WTC11 (cell line): Measurements from ENCODE around the gene NUDCD3. TPM values are rescaled to one million over a fixed set of nuclear protein-coding genes. Genes with fewer than 3 reads are reported as not detected.

Experiments used
- ATAC-seq: fragments of 200-7000 bp; cut with Tn5 transposase; 2 replicates; pipeline ENCODE4 v1.10.0; 2021; ENCODE audit warnings: mild to moderate bottlenecking, moderate library complexity
- CTCF ChIA-PET: fragments of 300-600 bp; sonication (Branson Sonifier 250); formaldehyde crosslinking; loops from one replicate; lab custom pipeline; 2021; ENCODE audit warnings: antibody characterized with exemption; lab: Charles Lee
- POLR2A ChIA-PET: fragments of 350-600 bp; sonication (Branson Sonifier 250); formaldehyde crosslinking; loops from one replicate; lab custom pipeline; 2021; ENCODE audit warnings: antibody characterized with exemption; lab: Charles Lee
- DNase-seq: peaks from one replicate; pipeline ENCODE4 v3.0.0; 2021; ENCODE audit warnings: low spot score
- H3K27ac Mint-ChIP-seq: 2 replicates; pipeline ENCODE4 v1.8.0; 2021; ENCODE audit warnings: mixed read lengths
- H3K27me3 Mint-ChIP-seq: 2 replicates; pipeline ENCODE4 v1.8.0; 2021; ENCODE audit warnings: low read depth, mild to moderate bottlenecking, moderate library complexity, mixed read lengths
- H3K36me3 Mint-ChIP-seq: 2 replicates; pipeline ENCODE4 v1.8.0; 2021; ENCODE audit warnings: mixed read lengths
- H3K4me1 Mint-ChIP-seq: 2 replicates; pipeline ENCODE4 v1.8.0; 2022; ENCODE audit warnings: mixed read lengths
- H3K4me3 Mint-ChIP-seq: 2 replicates; pipeline ENCODE4 v1.8.0; 2021; ENCODE audit warnings: mild to moderate bottlenecking, moderate library complexity, mixed read lengths
- H3K9me3 Mint-ChIP-seq: 2 replicates; pipeline ENCODE4 v1.8.0; 2021; ENCODE audit warnings: mixed read lengths
- HMGA2 ChIP-seq: fragments of 250-450 bp; sonication (Bioruptor Pico); IDR thresholded peaks from 2 replicates; pipeline ENCODE4 v1.4.0; 2021; ENCODE audit warnings: mild to moderate bottlenecking, moderate library complexity
- NR1H2 ChIP-seq: sonication (generic); formaldehyde crosslinking; IDR thresholded peaks from 2 replicates; pipeline ENCODE4 v1.9.0; 2021; ENCODE audit warnings: mild to moderate bottlenecking, moderate library complexity, missing genetic modification reagents
- SMAD4 ChIP-seq: sonication (generic); formaldehyde crosslinking; IDR thresholded peaks from 2 replicates; pipeline ENCODE4 v1.8.0; 2022; ENCODE audit warnings: mild to moderate bottlenecking, missing genetic modification reagents
- ZBTB21 ChIP-seq: sonication (generic); formaldehyde crosslinking; IDR thresholded peaks from 2 replicates; pipeline ENCODE4 v1.8.1; 2023; ENCODE audit warnings: mild to moderate bottlenecking, missing genetic modification reagents, borderline replicate concordance
- ZNF396 ChIP-seq: fragments of 250-450 bp; sonication (Bioruptor Pico); IDR thresholded peaks from 2 replicates; pipeline ENCODE4 v1.8.0; 2021; ENCODE audit warnings: mild to moderate bottlenecking, moderate library complexity, borderline replicate concordance
- ZNF416 ChIP-seq: fragments of 250-450 bp; sonication (Bioruptor Pico); IDR thresholded peaks from 2 replicates; pipeline ENCODE4 v1.9.0; 2021; ENCODE audit warnings: mild to moderate bottlenecking, inconsistent platforms
- total RNA-seq: library from RNA; stranded (reverse); gene quantifications from 3 replicates; pipeline ENCODE4 v1.2.3, GENCODE V29; 2021
- TF ChIP-seq, protein P1 (sequence below): sonication (generic); formaldehyde crosslinking; IDR thresholded peaks from 2 replicates; pipeline ENCODE4 v1.8.0; 2022; ENCODE audit warnings: mild to moderate bottlenecking, missing genetic modification reagents
- TF ChIP-seq, protein P2 (sequence below): sonication (generic); formaldehyde crosslinking; IDR thresholded peaks from 2 replicates; pipeline ENCODE4 v1.8.1; 2022; ENCODE audit warnings: low read depth, mild to moderate bottlenecking, moderate library complexity, missing genetic modification reagents, borderline replicate concordance
- TF ChIP-seq, protein P3 (sequence below): sonication (generic); formaldehyde crosslinking; IDR thresholded peaks from 2 replicates; pipeline ENCODE4 v1.8.0; 2023; ENCODE audit warnings: missing genetic modification reagents, mild to moderate bottlenecking, borderline replicate concordance
- TF ChIP-seq, protein P4 (sequence below): sonication (generic); formaldehyde crosslinking; IDR thresholded peaks from 2 replicates; pipeline ENCODE4 v1.8.1; 2023; ENCODE audit warnings: mild to moderate bottlenecking, missing genetic modification reagents
- TF ChIP-seq, protein P5 (sequence below): sonication (generic); formaldehyde crosslinking; conservative IDR thresholded peaks from 2 replicates; pipeline ENCODE4 v1.8.1; 2023; ENCODE audit warnings: mild to moderate bottlenecking, low read depth, missing genetic modification reagents, moderate library complexity

NUDCD3 gene
- total RNA-seq, 1 experiment from 2014 or later = 71.8 TPM

DNA sequence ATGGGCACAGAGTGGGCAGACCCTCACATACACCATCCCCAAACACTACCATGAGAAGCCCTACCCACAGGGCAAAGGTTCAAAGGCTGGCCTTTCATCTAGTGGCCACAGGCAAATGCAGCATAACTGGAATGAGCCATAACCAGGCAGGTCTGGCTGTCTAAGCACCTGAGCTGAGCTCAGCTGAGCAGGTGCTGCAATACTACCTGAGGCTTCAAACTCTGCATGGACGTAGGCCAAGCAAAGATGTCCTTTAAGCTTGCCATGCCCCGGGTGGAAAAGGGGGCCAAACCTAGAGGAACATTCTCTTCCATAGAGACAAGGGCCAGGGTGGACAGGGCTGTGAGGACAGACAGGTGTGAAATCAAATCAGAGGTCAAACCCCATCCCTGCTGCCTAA lies 99.8 kb downstream of the NUDCD3 start:
- no peak for ATAC-seq
- Mint-ChIP-seq H3K4me3 (no peak overlapping the region), H3K4me1 (no peaks in the 10 kb centered on the region), H3K9me3 (no peaks in the 10 kb centered on the region), H3K27ac (no peak overlapping the region; the same call in 1 of the 2 replicates), H3K36me3 (peaks cover 18% of the 10 kb centered on the region), H3K27me3 (no peaks in the 10 kb centered on the region)
- ChIA-PET CTCF (no interaction called here), POLR2A (no interaction called here)
- DNase-seq = no peak
- TF ChIP-seq, protein P1, sequence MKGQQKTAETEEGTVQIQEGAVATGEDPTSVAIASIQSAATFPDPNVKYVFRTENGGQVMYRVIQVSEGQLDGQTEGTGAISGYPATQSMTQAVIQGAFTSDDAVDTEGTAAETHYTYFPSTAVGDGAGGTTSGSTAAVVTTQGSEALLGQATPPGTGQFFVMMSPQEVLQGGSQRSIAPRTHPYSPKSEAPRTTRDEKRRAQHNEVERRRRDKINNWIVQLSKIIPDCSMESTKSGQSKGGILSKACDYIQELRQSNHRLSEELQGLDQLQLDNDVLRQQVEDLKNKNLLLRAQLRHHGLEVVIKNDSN (CRISPR knock-in tag) = no peak
- no peak for TF ChIP-seq HMGA2 (CRISPR knock-in tag)
- TF ChIP-seq, protein P2, sequence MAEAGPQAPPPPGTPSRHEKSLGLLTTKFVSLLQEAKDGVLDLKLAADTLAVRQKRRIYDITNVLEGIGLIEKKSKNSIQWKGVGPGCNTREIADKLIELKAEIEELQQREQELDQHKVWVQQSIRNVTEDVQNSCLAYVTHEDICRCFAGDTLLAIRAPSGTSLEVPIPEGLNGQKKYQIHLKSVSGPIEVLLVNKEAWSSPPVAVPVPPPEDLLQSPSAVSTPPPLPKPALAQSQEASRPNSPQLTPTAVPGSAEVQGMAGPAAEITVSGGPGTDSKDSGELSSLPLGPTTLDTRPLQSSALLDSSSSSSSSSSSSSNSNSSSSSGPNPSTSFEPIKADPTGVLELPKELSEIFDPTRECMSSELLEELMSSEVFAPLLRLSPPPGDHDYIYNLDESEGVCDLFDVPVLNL (CRISPR knock-in tag) = no peak

DNA sequence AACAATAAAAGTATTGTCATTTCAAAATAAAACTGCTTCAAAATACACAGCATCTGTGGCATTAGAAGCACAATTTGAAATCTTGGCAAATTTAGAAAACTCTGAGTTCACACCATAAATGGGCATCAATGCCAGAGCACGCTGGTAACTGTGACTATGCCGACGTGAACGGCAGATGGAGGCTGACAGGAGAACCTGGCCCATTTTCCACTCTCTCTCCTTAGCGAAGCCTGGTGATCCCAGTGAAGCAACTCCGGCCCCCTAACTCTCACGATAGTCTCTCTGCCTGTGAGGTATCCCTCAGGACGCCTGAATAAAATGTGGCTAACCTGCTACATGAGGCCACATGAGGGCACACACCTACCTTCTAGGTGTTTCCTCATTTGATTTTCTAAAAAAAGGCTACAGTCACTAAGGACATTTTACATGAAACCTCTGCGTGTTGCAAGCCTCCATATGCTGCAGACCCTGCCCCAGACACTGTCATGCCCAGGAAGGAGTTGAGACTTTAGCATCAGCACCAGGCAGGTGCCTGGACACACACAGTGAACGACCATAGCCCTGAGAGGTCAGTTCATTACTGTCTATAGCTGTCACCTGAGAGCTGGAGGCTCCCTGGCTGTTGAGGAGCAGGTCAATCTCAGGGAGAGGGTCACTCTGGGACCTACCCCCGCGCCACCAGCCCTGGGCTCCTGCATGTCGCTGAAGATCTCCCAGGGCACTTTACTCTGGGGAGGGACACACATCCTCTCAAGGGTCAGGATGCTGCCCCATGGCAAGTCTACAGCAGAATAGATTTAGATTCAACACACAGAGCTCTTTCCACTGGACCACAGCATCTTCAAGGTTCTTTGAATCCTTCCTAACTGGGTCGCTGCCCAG lies 102.1 kb downstream of the NUDCD3 start:
- no peak overlapping the region for H3K27ac Mint-ChIP-seq
- ATAC-seq (no peak), DNase-seq (no peak)
- no peaks in the 10 kb centered on the region for H3K9me3 Mint-ChIP-seq
- ChIA-PET POLR2A (no interaction called here), CTCF (no interaction called here)
- no peak overlapping the region for H3K4me3 Mint-ChIP-seq
- TF ChIP-seq SMAD4 (CRISPR knock-in tag) (no peak), NR1H2 (CRISPR knock-in tag) (no peak), ZNF396 (CRISPR knock-in tag) (no peak), HMGA2 (CRISPR knock-in tag) (no peak), ZBTB21 (CRISPR knock-in tag) (no peak), ZNF416 (CRISPR knock-in tag) (no peak)
- TF ChIP-seq, protein P1 (CRISPR knock-in tag) = no peak
- TF ChIP-seq, protein P3, sequence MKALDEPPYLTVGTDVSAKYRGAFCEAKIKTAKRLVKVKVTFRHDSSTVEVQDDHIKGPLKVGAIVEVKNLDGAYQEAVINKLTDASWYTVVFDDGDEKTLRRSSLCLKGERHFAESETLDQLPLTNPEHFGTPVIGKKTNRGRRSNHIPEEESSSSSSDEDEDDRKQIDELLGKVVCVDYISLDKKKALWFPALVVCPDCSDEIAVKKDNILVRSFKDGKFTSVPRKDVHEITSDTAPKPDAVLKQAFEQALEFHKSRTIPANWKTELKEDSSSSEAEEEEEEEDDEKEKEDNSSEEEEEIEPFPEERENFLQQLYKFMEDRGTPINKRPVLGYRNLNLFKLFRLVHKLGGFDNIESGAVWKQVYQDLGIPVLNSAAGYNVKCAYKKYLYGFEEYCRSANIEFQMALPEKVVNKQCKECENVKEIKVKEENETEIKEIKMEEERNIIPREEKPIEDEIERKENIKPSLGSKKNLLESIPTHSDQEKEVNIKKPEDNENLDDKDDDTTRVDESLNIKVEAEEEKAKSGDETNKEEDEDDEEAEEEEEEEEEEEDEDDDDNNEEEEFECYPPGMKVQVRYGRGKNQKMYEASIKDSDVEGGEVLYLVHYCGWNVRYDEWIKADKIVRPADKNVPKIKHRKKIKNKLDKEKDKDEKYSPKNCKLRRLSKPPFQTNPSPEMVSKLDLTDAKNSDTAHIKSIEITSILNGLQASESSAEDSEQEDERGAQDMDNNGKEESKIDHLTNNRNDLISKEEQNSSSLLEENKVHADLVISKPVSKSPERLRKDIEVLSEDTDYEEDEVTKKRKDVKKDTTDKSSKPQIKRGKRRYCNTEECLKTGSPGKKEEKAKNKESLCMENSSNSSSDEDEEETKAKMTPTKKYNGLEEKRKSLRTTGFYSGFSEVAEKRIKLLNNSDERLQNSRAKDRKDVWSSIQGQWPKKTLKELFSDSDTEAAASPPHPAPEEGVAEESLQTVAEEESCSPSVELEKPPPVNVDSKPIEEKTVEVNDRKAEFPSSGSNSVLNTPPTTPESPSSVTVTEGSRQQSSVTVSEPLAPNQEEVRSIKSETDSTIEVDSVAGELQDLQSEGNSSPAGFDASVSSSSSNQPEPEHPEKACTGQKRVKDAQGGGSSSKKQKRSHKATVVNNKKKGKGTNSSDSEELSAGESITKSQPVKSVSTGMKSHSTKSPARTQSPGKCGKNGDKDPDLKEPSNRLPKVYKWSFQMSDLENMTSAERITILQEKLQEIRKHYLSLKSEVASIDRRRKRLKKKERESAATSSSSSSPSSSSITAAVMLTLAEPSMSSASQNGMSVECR (CRISPR knock-in tag) = no peak
- TF ChIP-seq, protein P4, sequence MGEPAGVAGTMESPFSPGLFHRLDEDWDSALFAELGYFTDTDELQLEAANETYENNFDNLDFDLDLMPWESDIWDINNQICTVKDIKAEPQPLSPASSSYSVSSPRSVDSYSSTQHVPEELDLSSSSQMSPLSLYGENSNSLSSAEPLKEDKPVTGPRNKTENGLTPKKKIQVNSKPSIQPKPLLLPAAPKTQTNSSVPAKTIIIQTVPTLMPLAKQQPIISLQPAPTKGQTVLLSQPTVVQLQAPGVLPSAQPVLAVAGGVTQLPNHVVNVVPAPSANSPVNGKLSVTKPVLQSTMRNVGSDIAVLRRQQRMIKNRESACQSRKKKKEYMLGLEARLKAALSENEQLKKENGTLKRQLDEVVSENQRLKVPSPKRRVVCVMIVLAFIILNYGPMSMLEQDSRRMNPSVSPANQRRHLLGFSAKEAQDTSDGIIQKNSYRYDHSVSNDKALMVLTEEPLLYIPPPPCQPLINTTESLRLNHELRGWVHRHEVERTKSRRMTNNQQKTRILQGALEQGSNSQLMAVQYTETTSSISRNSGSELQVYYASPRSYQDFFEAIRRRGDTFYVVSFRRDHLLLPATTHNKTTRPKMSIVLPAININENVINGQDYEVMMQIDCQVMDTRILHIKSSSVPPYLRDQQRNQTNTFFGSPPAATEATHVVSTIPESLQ = no peak
- TF ChIP-seq, protein P5, sequence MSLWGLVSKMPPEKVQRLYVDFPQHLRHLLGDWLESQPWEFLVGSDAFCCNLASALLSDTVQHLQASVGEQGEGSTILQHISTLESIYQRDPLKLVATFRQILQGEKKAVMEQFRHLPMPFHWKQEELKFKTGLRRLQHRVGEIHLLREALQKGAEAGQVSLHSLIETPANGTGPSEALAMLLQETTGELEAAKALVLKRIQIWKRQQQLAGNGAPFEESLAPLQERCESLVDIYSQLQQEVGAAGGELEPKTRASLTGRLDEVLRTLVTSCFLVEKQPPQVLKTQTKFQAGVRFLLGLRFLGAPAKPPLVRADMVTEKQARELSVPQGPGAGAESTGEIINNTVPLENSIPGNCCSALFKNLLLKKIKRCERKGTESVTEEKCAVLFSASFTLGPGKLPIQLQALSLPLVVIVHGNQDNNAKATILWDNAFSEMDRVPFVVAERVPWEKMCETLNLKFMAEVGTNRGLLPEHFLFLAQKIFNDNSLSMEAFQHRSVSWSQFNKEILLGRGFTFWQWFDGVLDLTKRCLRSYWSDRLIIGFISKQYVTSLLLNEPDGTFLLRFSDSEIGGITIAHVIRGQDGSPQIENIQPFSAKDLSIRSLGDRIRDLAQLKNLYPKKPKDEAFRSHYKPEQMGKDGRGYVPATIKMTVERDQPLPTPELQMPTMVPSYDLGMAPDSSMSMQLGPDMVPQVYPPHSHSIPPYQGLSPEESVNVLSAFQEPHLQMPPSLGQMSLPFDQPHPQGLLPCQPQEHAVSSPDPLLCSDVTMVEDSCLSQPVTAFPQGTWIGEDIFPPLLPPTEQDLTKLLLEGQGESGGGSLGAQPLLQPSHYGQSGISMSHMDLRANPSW = no peak
- H3K36me3 Mint-ChIP-seq = peaks cover 23% of the 10 kb centered on the region
- no peaks in the 10 kb centered on the region for H3K4me1 Mint-ChIP-seq
- no peaks in the 10 kb centered on the region for H3K27me3 Mint-ChIP-seq
